ENCODE results near the gene ILDR1.

Gene ILDR1

GRCh38 chr3:121981473-121981872 is 40.6 kb downstream of the ILDR1 start:
- H3K4me3 ChIP-seq (ENCODE audit: low read length) = no peak overlapping the region
- DNase-seq (ENCODE audit: low read depth) = no peak
- no peak for TF ChIP-seq CTCF (conservative IDR thresholded peaks at IDR 0.05; ENCODE audit: low read depth, low read length)

- no peak for DNase-seq (ENCODE audit: low read depth)
- no peak overlapping the region for H3K4me3 ChIP-seq (ENCODE audit: low read length)
- no peak for TF ChIP-seq CTCF (conservative IDR thresholded peaks at IDR 0.05; ENCODE audit: low read depth, low read length)
Observed at GRCh38 chr3:121980450-121980796, 41.6 kb downstream of the ILDR1 start.

- DNase-seq (ENCODE audit: low read depth) = no peak
- no peak for TF ChIP-seq CTCF (conservative IDR thresholded peaks at IDR 0.05; ENCODE audit: low read depth, low read length)
- no peak overlapping the region for H3K4me3 ChIP-seq (ENCODE audit: low read length)
Observed at GRCh38 chr3:121979734-121980449, 42.2 kb downstream of the ILDR1 start.

GRCh38 chr3:121979246-121979645 is 42.8 kb downstream of the ILDR1 start:
- no peak overlapping the region for H3K4me3 ChIP-seq (ENCODE audit: low read length)
- no peak for DNase-seq (ENCODE audit: low read depth)
- no peak for TF ChIP-seq CTCF (conservative IDR thresholded peaks at IDR 0.05; ENCODE audit: low read depth, low read length)

- no peak for TF ChIP-seq CTCF (conservative IDR thresholded peaks at IDR 0.05; ENCODE audit: low read depth, low read length)
- DNase-seq (ENCODE audit: low read depth) = no peak
- no peak overlapping the region for H3K4me3 ChIP-seq (ENCODE audit: low read length)
Observed at GRCh38 chr3:121976727-121977126, 45.3 kb downstream of the ILDR1 start.

- no peak for DNase-seq (ENCODE audit: low read depth)
- TF ChIP-seq CTCF (conservative IDR thresholded peaks at IDR 0.05; ENCODE audit: low read depth, low read length) = no peak
- H3K4me3 ChIP-seq (ENCODE audit: low read length) = no peak overlapping the region
Observed at GRCh38 chr3:121975702-121976302, 46.2 kb downstream of the ILDR1 start.

- DNase-seq (ENCODE audit: low read depth) = no peak
- no peak for TF ChIP-seq CTCF (conservative IDR thresholded peaks at IDR 0.05; ENCODE audit: low read depth, low read length)
- no peak overlapping the region for H3K4me3 ChIP-seq (ENCODE audit: low read length)
Observed at GRCh38 chr3:121974601-121975111, 47.4 kb downstream of the ILDR1 start.
